ENCODE data around the gene BCKDHA. TPM values are rescaled to one million over a fixed set of nuclear protein-coding genes. Genes with fewer than 3 reads are reported as not detected.

Gene BCKDHA
- total RNA-seq, 4 donors from 2014 or later = 27.9 to 59.2 (median 39.1) TPM

DNA sequence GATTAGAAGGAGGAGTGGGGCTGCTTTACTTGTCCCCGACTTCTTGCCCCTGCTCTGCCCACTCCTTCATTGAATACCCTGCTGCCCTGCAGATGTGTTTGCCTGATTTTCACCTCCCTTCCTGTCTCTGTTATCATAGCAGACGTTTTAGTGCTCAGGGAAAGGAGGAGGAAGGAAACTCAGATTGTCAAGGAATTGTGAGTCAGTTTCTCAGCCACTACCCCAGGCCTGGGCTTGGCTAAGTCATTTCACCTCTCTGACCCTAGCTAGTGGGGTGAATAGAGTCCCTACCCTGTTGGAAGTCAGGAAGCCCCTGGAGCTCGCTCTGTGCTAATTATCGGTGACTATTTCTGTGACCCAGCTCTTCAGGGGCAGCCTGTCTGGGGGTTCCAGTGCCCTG is 3.9 kb downstream of the BCKDHA start:
- TF ChIP-seq, protein P1, sequence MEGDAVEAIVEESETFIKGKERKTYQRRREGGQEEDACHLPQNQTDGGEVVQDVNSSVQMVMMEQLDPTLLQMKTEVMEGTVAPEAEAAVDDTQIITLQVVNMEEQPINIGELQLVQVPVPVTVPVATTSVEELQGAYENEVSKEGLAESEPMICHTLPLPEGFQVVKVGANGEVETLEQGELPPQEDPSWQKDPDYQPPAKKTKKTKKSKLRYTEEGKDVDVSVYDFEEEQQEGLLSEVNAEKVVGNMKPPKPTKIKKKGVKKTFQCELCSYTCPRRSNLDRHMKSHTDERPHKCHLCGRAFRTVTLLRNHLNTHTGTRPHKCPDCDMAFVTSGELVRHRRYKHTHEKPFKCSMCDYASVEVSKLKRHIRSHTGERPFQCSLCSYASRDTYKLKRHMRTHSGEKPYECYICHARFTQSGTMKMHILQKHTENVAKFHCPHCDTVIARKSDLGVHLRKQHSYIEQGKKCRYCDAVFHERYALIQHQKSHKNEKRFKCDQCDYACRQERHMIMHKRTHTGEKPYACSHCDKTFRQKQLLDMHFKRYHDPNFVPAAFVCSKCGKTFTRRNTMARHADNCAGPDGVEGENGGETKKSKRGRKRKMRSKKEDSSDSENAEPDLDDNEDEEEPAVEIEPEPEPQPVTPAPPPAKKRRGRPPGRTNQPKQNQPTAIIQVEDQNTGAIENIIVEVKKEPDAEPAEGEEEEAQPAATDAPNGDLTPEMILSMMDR (IDR thresholded peaks at IDR 0.05; ENCODE audit: low read depth) = no peak

DNA sequence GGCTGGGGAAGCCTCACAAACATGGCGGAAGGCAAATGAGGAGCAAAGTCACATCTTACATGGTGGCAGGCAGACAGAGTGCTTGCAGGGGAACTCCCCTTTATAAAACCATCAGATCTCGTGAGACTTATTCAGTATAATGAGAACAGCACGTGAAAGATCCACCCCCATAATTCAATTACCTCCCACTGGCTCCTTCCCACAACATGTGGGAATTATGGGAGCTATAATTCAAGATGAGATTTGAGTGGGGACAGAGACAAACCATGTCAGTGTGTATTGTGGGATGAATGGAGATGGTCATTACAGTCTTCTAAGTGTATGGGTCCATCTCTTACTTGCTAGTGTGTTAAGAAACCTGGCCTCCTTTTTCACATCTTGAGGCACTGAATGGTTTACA is 4.4 kb downstream of the BCKDHA start:
- TF ChIP-seq, protein P1 (IDR thresholded peaks at IDR 0.05; ENCODE audit: low read depth) = no peak

DNA sequence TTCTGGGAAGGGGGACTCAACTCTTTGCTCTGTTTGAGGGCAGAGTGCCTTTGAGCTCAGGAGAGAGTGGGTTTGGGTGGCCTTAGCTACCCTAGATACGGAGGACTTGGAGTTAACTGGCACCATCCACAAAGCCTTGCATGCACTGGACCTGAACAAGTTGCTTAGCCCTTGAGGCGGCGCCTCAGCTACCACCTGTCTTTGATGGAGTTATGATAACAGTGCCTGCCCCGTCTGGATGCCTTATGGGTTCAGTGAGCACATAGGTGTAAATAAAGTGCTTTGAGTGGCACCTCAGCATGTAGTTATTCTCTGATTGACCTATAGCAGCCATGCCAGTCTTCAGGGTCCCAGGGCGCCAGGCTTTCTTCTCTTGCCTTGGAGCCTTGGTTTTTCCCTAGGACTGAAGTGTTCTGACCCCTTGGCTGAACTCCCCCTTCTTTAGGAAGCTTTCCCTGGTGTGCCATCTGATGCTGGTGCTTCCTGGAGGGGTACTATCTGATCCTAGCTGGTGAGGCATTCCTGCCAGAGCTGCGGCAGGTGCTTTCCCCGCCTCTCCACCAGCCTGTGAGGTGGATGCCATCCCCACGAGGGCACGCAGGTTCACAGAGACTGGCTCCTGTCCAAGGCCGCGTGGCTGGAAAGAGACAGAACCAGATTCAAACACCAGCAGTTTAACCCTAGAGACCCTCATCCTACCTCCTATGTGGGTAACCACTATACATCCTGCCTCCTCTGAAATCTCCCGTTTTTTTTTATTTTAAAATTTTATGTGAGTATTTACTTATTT is 5.8 kb downstream of the BCKDHA start:
- TF ChIP-seq, protein P1 (IDR thresholded peaks at IDR 0.05; ENCODE audit: low read depth) = no peak

DNA sequence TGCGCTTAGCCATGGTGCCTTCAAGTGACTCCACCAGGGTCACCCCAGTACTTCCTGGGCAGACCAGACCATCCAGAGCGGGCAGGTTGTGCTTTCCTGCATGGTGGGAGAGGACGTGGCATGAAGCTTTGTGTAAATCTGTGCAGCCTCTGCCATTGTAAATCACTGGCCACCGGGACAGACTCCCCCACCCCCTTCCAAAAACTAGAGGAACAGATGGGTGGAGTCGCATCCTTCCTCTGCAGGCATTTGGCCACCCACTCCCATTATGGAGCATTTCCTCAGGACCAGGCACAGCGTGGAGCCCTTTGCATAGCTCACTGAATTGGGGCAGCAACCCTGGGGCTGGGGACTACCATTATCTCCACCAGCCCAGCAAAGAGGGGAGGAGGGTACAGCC is 8.2 kb downstream of the BCKDHA start:
- TF ChIP-seq, protein P1 (IDR thresholded peaks at IDR 0.05; ENCODE audit: low read depth) = no peak

DNA sequence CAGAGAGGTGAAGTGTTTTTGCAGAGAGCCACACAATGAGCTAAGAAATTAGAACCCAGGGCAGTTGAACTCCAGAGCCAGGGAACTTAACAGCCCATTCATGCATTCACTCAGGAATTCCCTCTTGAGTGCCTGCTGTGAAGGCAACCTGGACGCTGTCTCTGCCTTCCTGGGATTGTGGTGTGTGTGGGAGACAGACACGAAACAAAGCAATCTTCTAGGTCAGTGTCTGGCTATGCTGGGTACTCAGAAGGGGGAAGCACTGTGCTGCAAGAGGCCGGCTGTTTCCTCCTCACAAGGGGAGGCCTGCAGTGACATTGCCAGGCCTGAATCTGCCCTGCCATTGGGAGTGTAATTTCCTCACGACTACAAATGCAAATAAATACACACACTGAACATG is 9.7 kb downstream of the BCKDHA start:
- TF ChIP-seq, protein P1 (IDR thresholded peaks at IDR 0.05; ENCODE audit: low read depth) = no peak

DNA sequence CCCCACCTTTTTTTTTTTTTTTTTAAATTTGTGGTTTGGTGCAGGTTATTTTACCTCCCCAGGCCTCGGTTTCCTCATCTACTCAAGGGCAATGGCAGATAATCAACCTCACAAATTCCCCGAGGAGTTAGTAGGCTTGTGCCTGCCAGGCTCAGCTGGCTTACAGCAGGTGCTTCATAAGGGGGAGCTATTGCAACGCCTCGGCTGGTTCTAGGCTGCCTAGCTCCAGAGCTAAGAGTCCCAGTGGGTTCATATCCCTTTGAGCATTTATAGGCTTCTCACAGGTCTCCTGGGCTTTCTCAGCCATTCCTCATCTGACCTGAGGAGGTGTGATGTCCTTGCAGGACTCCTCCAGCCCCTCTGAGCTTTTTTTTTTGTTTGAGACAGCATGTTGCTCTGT is 10.6 kb downstream of the BCKDHA start:
- TF ChIP-seq, protein P1 (IDR thresholded peaks at IDR 0.05; ENCODE audit: low read depth) = no peak

DNA sequence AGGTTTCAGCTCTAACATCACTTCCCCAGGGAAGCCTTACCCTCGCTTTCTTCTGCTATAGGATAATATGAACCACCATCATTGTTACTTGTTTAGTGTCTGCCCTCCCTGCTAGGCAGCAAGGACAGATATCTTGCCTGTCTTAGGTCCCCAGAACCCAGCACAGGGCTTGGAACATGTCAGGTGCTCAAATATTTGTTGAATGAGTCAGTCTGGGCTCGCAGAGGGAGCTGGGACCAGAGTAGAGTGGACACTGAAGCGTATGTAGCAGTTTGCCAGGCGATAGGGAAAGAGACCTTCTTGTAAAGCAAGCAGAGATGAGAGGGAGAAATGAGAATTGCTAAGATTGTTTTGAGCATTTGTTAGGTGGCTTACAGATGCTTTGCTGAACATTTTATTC is 11.7 kb downstream of the BCKDHA start:
- TF ChIP-seq, protein P1 (IDR thresholded peaks at IDR 0.05; ENCODE audit: low read depth) = no peak
